HL-60 (cell line): ENCODE measurements around the gene SYNGAP1.

Experiments used
- CTCF ChIP-seq: IDR thresholded peaks from one replicate; pipeline ENCODE4 v1.5.1; 2011; ENCODE audit warnings: low read length, control low read depth, inconsistent platforms; ENCODE audit not compliant: insufficient read depth
- POLR2AphosphoS5 ChIP-seq: IDR thresholded peaks from 2 replicates; pipeline ENCODE4 v1.6.1; 2012; ENCODE audit warnings: low read depth
- REST ChIP-seq: IDR thresholded peaks from 2 replicates; pipeline ENCODE4 v1.6.1; 2012; ENCODE audit warnings: low read depth; ENCODE audit not compliant: insufficient replicate concordance

- TF ChIP-seq CTCF (no peak), REST (no peak), POLR2AphosphoS5 (no peak)
These were observed 13.7 kb upstream of the SYNGAP1 start for GRCh38 chr6:33406126-33406525.
